AG09309 (cell line): ENCODE measurements around the gene GRIP1.

Experiments used
- DNase-seq: peaks from one replicate; pipeline ENCODE4 v3.0.0-alpha.2; 2010; ENCODE audit warnings: low read depth
- H3K4me3 ChIP-seq: 2 replicates; pipeline ENCODE4 v1.5.1; 2011; ENCODE audit warnings: mild to moderate bottlenecking, low read depth, low read length, moderate library complexity; ENCODE audit not compliant: control insufficient read depth
- CTCF ChIP-seq: IDR thresholded peaks from 2 replicates; pipeline ENCODE4 v1.5.1; 2011; ENCODE audit warnings: mild to moderate bottlenecking, low read depth, low read length, inconsistent platforms; ENCODE audit not compliant: insufficient read depth, control insufficient read depth; ENCODE audit errors: missing control alignments

Gene GRIP1

DNA sequence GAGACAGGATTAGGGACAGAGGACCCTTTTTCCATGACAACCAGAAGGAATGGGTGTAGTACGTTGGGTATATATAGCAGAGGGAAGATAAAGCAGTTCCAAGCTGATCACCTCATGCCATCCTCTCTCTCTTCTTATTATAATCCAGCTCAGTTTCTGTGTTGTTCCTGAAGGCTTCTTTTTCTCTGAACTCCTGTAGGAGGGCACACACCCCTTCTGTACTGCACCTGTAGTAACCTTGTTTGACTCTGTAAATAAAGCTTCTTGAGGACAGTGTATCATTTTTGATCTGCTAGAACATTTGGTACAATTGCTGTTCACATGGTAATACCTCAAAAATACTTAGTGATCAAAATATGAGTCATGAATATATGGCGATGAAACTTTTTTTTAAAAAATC, 343.1 kb downstream of the GRIP1 start:
- H3K4me3 ChIP-seq = no peak overlapping the region
- DNase-seq = no peak
- no peak for TF ChIP-seq CTCF

- DNase-seq = no peak
- no peak for TF ChIP-seq CTCF
- H3K4me3 ChIP-seq = no peak overlapping the region
Observed at GRCh38 chr12:66331814-66332213, 347.1 kb downstream of the GRIP1 start.

GRCh38 chr12:66331016-66331415, 347.9 kb downstream of the GRIP1 start:
- H3K4me3 ChIP-seq = no peak overlapping the region
- no peak for TF ChIP-seq CTCF
- no peak for DNase-seq

GRCh38 chr12:66329941-66330340, 348.9 kb downstream of the GRIP1 start:
- no peak overlapping the region for H3K4me3 ChIP-seq
- DNase-seq = no peak
- TF ChIP-seq CTCF = no peak

GRCh38 chr12:66323017-66323416, 355.9 kb downstream of the GRIP1 start:
- TF ChIP-seq CTCF = no peak
- H3K4me3 ChIP-seq = no peak overlapping the region
- no peak for DNase-seq

GRCh38 chr12:66321435-66321834, 357.4 kb downstream of the GRIP1 start:
- H3K4me3 ChIP-seq = no peak overlapping the region
- DNase-seq = no peak
- TF ChIP-seq CTCF = no peak

- DNase-seq = no peak
- no peak overlapping the region for H3K4me3 ChIP-seq
- no peak for TF ChIP-seq CTCF
Observed at GRCh38 chr12:66320996-66321395, 357.9 kb downstream of the GRIP1 start.
